ENCODE results near the gene FGD4.

FGD4 gene

DNA sequence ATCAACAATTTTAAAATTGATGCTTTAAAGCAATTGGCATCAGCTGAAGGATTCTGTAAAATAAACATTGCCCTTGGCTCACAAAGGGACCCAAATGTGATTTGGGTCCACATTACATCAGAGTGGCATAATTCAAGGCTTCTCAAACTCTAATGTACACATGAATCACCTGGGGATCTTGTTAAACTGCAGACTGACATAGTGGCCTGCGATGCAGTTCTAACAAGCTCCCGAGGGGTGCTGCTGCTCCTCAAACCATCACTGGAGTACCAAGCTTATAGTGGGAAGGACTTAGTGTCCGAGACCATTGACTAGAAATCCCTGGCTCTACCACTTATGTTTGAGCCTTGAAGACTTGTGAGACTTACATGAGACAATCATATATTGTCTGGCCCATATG is 247.9 kb downstream of the FGD4 start:
- no peak overlapping the region for H3K4me3 ChIP-seq (replicated peaks; ENCODE audit: insufficient read depth, low read length)
- H3K27ac ChIP-seq (replicated peaks) = no peak overlapping the region
- no peak for TF ChIP-seq GABPA (IDR thresholded peaks at IDR 0.05; ENCODE audit: low read depth)
- TF ChIP-seq, protein P1, sequence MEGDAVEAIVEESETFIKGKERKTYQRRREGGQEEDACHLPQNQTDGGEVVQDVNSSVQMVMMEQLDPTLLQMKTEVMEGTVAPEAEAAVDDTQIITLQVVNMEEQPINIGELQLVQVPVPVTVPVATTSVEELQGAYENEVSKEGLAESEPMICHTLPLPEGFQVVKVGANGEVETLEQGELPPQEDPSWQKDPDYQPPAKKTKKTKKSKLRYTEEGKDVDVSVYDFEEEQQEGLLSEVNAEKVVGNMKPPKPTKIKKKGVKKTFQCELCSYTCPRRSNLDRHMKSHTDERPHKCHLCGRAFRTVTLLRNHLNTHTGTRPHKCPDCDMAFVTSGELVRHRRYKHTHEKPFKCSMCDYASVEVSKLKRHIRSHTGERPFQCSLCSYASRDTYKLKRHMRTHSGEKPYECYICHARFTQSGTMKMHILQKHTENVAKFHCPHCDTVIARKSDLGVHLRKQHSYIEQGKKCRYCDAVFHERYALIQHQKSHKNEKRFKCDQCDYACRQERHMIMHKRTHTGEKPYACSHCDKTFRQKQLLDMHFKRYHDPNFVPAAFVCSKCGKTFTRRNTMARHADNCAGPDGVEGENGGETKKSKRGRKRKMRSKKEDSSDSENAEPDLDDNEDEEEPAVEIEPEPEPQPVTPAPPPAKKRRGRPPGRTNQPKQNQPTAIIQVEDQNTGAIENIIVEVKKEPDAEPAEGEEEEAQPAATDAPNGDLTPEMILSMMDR (IDR thresholded peaks at IDR 0.05; ENCODE audit: insufficient read depth, low read length) = no peak
- no peak for TF ChIP-seq REST (IDR thresholded peaks at IDR 0.05; ENCODE audit: insufficient replicate concordance, low read depth)
- no peak for TF ChIP-seq POLR2AphosphoS5 (IDR thresholded peaks at IDR 0.05; ENCODE audit: low read depth)
- TF ChIP-seq SPI1 (IDR thresholded peaks at IDR 0.05; ENCODE audit: borderline replicate concordance, low read depth) = no peak
- no peaks in the 10 kb centered on the region for H3K27me3 ChIP-seq (ENCODE audit: insufficient read depth, poor library complexity, severe bottlenecking)
- DNase-seq (ENCODE audit: low read depth in 1 of 2, low spot score in 1 of 2) = no peak

DNA sequence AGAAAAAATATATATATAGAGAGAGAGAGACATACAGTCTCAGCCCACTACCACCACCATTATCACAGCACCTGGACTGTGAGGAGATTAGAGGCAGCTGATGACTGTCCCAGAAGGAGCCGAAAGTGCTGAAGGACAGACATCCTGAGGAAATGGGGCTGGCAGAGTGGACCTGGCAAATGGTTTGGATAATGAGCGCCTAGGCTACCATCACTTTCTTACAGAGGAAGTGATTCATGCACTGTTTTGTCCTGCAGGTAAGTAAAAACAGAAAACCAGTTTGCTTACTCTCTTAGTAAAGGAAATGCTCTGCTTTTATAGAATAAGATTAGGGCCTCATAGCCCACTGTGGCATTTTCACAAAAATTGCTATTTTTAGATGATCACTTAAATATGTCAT is 251.2 kb downstream of the FGD4 start:
- TF ChIP-seq POLR2AphosphoS5 (IDR thresholded peaks at IDR 0.05; ENCODE audit: low read depth) (no peak), GABPA (IDR thresholded peaks at IDR 0.05; ENCODE audit: low read depth) (no peak), REST (IDR thresholded peaks at IDR 0.05; ENCODE audit: insufficient replicate concordance, low read depth) (no peak), SPI1 (IDR thresholded peaks at IDR 0.05; ENCODE audit: borderline replicate concordance, low read depth) (no peak)
- TF ChIP-seq, protein P1 (IDR thresholded peaks at IDR 0.05; ENCODE audit: insufficient read depth, low read length) = no peak
- Histone ChIP-seq H3K27ac (replicated peaks) (no peak overlapping the region), H3K4me3 (replicated peaks; ENCODE audit: insufficient read depth, low read length) (no peak overlapping the region), H3K27me3 (ENCODE audit: insufficient read depth, poor library complexity, severe bottlenecking) (no peaks in the 10 kb centered on the region)
- DNase-seq (ENCODE audit: low read depth in 1 of 2, low spot score in 1 of 2) = no peak

DNA sequence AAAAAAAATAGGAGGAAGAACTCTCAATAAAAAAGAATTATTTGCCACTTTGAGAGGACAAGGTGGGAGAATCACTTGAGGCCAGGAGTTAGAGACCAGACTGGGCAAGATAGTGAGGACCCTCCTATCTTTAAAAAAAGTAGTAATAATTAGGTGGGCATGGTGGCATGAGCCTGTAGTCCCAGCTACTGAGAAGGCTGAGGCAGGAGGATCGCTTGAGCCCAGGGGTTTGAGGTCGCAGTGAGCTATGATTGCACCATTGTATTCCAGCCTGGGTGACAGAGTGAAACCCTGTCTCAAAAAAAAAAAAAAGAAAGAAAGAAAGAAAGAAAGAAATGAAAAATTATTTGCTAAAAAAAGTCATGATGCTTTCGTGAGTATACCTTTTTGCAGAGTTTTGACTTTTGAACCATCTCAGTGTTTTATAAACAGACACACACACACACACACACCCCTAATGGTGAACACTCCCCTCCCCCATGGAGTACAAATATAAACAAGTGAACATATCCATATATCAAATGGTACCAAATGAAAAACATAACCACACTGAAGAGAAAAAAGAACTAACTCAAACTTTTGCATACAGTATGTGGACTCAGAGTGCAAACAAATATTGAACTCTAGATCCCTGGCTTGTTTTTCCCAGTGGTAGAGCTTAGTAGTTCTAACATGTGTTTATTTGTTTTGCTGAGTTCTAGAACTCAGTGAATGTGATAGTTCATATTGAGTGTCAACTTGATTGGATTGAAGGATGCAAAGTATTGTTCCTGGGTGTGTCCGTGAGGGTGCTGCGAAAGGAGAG is 252.0 kb downstream of the FGD4 start:
- no peak overlapping the region for H3K4me3 ChIP-seq (replicated peaks; ENCODE audit: insufficient read depth, low read length)
- no peaks in the 10 kb centered on the region for H3K27me3 ChIP-seq (ENCODE audit: insufficient read depth, poor library complexity, severe bottlenecking)
- H3K27ac ChIP-seq (replicated peaks) = no peak overlapping the region
- no peak for DNase-seq (ENCODE audit: low read depth in 1 of 2, low spot score in 1 of 2)
- TF ChIP-seq, protein P1 (IDR thresholded peaks at IDR 0.05; ENCODE audit: insufficient read depth, low read length) = no peak
- no peak for TF ChIP-seq POLR2AphosphoS5 (IDR thresholded peaks at IDR 0.05; ENCODE audit: low read depth)
- no peak for TF ChIP-seq REST (IDR thresholded peaks at IDR 0.05; ENCODE audit: insufficient replicate concordance, low read depth)
- TF ChIP-seq SPI1 (IDR thresholded peaks at IDR 0.05; ENCODE audit: borderline replicate concordance, low read depth) = no peak
- TF ChIP-seq GABPA (IDR thresholded peaks at IDR 0.05; ENCODE audit: low read depth) = no peak

Data from HL-60 (cell line).